Colonic mucosa (tissue), 4 donors: Measurements from ENCODE around the gene VASH2. TPM values are rescaled to one million over a fixed set of nuclear protein-coding genes. Genes with fewer than 3 reads are reported as not detected.
"Not testable (repeated sequence)": the region's sequence is repeated elsewhere in the genome, so short reads cannot be mapped to it uniquely, and the experiment has no call there.

Experiments used
- DNase-seq: peaks from one replicate; pipeline ENCODE4 v3.0.0-alpha.2; 2020
- H3K27ac ChIP-seq: fragments of 200-600 bp; one replicate; pipeline ENCODE4 v1.8.0; 2021
- H3K27me3 ChIP-seq: fragments of 200-600 bp; one replicate; pipeline ENCODE4 v1.8.0; 2021
- H3K36me3 ChIP-seq: fragments of 200-600 bp; one replicate; pipeline ENCODE4 v1.8.0; 2021
- H3K4me1 ChIP-seq: fragments of 200-600 bp; one replicate; pipeline ENCODE4 v1.8.0; 2021; ENCODE audit warnings: mild to moderate bottlenecking
- H3K4me3 ChIP-seq: fragments of 200-600 bp; one replicate; pipeline ENCODE4 v1.8.0; 2021
- H3K9ac ChIP-seq, 2 donors: one replicate each; pipeline ENCODE4 v1.7.0; 2013; ENCODE audit warnings: control low read depth in 2 of 2, low read depth in 2 of 2, low read length in 2 of 2
- H3K9me3 ChIP-seq: fragments of 200-600 bp; one replicate; pipeline ENCODE4 v1.8.0; 2021
- intact Hi-C: fragments of 100-400 bp; cut with DNase I; formaldehyde crosslinking; loops from one replicate; pipeline ENCODE4 v1.14.1; 2022
- total RNA-seq, 2 donors: library from RNA; stranded (reverse); fragmentation: NEBNext Ultra II Directional in 1 of 2; extraction: Animal tissue kit (Norgen Biotek cat#: 25700) in 1 of 2; gene quantifications; one replicate each; pipeline ENCODE4 v1.2.1, GENCODE V29; 2021
- TF ChIP-seq, protein P1 (sequence below): fragments of 200-600 bp; IDR thresholded peaks from one replicate; pipeline ENCODE4 v1.8.0; 2022; ENCODE audit warnings: antibody characterized with exemption, mild to moderate bottlenecking
- donor health status: healthy.
- donor health status: DM: no; HTN: no; CAD: no.
- donor health status: DM: no; HTN: no; CAD: no.

Gene VASH2
- total RNA-seq, 2 donors from 2014 or later: 0.48 to 1.6 TPM

DNA sequence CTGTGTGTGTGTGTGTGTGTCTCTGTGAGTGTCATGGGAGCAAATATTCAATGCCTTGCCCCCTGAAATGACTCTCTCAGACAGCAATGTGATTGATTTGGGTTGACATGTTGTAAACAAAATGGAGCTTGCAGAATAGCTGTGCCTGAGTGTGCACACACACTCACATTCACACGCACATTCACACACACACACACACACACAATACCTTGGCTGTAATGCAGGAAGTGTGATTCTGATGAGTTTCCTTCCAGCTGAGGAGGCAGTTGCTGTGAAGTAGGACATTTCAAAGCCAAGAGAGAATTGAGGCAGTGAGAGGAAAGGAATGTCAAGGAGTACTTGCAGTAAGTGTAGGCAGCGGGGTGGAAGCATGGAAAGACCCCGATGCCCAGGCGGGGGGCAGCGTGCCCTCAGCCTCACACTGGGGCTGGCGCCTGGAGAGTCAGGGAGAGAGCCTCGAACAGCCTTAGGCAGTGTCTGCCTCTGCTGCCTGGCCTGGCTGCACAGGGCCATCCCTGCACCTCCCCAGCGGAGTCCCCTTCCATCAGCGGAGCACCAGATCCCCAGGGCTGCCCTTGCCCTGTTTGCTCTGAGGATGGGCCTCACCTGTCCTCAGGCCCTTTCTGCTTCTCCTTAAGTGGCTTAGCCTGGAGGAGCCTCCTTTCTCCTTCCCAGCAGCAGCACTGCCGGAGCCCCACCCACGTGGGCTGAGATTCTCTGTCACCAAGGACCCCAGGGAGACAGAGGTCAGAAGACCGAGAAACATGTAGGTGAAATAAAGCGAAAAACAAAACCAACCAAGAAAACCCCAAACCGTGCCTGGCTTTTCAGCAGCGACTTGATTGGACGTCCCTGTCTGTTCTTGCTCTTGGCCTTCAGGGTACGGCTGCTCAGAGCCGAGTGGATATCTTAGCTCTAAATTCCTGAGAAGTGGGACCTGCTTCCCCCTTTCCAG, 9.2 kb downstream of the VASH2 start:
- TF ChIP-seq, protein P1, sequence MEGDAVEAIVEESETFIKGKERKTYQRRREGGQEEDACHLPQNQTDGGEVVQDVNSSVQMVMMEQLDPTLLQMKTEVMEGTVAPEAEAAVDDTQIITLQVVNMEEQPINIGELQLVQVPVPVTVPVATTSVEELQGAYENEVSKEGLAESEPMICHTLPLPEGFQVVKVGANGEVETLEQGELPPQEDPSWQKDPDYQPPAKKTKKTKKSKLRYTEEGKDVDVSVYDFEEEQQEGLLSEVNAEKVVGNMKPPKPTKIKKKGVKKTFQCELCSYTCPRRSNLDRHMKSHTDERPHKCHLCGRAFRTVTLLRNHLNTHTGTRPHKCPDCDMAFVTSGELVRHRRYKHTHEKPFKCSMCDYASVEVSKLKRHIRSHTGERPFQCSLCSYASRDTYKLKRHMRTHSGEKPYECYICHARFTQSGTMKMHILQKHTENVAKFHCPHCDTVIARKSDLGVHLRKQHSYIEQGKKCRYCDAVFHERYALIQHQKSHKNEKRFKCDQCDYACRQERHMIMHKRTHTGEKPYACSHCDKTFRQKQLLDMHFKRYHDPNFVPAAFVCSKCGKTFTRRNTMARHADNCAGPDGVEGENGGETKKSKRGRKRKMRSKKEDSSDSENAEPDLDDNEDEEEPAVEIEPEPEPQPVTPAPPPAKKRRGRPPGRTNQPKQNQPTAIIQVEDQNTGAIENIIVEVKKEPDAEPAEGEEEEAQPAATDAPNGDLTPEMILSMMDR: no peak
- Histone ChIP-seq H3K9me3 (no peaks in the 10 kb centered on the region), H3K9ac (no peak overlapping the region), H3K27me3 (no peaks in the 10 kb centered on the region), H3K4me1 (no peaks in the 10 kb centered on the region), H3K36me3 (no peaks in the 10 kb centered on the region), H3K4me3 (no peak overlapping the region), H3K27ac (no peak overlapping the region)
- intact Hi-C loops: no loop called here
- DNase-seq: no peak

DNA sequence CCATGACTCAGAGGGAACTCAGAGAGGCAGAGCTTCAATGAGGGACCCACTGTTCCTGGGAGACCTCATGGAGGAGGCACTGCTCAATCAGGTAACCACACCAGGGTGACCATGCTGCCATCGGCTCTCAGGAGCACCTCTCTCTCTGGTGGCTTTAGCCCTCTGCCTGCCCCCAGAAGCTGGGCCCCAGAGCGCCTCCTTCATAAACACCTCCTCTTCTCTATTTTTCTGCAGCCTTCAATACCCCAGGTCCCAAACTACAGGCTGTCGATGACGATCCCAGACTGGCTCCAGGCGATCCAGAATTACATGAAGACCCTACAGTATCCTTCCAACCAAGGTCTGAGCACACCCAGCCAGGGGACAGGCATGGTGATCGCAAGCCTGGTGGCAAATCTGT, 10.6 kb downstream of the VASH2 start:
- Histone ChIP-seq H3K27ac (no peak overlapping the region), H3K27me3 (no peaks in the 10 kb centered on the region), H3K9me3 (no peaks in the 10 kb centered on the region), H3K9ac (no peak overlapping the region), H3K36me3 (no peaks in the 10 kb centered on the region), H3K4me1 (no peaks in the 10 kb centered on the region), H3K4me3 (no peak overlapping the region)
- intact Hi-C loops: no loop called here
- TF ChIP-seq, protein P1: no peak
- DNase-seq: no peak

DNA sequence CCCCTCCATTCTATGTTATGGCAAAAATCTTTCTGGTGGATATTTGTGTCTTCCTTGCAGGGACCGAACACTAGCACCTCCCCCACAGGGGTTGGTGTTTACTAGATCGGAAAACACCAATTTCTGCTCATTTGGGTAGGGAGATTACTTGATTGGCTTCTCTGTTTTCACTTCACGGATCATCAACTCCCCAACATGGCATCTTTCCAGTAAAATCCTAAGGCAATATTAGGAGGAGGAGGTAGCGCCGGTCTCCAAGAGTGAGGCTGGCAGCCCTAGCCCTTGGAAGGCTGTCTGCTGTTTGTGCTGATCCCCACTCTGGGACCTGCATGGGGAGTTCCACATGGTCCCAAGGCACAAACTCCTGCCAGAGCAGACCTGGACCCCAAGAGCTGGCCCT, 12.2 kb downstream of the VASH2 start:
- no peaks in the 10 kb centered on the region for H3K9me3 ChIP-seq
- H3K27me3 ChIP-seq: no peaks in the 10 kb centered on the region
- no peak overlapping the region for H3K4me3 ChIP-seq
- no peak overlapping the region for H3K9ac ChIP-seq
- no peak for DNase-seq
- no peak overlapping the region for H3K27ac ChIP-seq
- H3K36me3 ChIP-seq: no peaks in the 10 kb centered on the region
- intact Hi-C loops: no loop called here
- TF ChIP-seq, protein P1: no peak
- no peaks in the 10 kb centered on the region for H3K4me1 ChIP-seq

DNA sequence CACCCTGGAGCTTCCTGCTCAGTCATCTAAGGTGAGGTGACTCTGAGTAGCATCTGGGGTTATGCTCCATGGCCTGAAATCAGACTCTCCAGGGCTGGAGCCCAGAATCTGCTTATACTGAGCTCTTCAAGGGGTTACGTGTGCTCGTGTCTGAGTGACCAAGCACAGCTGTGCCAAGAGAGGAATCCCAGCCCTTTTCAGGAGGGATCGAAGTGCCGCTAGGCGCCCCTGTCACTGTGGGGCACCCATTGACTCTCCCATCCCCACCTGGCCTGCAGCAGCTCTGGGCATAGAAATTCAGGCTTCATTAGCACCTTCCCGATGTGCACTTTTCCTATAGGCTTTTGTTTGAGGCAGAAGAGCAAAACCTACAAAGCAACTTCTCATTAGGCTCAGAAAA, 13.8 kb downstream of the VASH2 start:
- DNase-seq: no peak

DNA sequence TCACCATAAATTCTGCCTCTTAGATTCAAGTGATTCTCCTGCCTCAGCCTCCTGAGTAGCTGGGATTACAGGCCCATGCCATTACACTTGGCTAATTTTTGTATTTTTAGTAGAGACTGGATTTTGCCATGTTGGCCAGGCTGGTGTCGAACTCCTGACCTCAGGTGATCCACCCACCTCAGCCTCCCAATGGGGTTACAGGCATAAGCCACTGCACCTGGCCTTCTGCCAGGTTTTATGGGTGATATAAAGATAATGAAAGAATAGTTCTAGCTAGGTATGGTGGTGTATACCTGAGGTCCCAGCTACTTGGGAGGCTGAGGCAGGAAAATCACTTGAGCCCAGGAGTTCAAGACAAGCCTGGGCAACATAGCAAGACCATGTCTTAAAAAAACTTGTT, 14.7 kb downstream of the VASH2 start:
- intact Hi-C loops, H3K9me3 ChIP-seq, H3K4me3 ChIP-seq: not testable (repeated sequence)

More for the DNA sequence above, 13.8 kb downstream of the VASH2 start:
- TF ChIP-seq, protein P1: no peak
- intact Hi-C loops: no loop called here
- no peak overlapping the region for H3K4me3 ChIP-seq
- H3K4me1 ChIP-seq: no peaks in the 10 kb centered on the region
- H3K9me3 ChIP-seq: no peaks in the 10 kb centered on the region
- no peak overlapping the region for H3K27ac ChIP-seq
- H3K9ac ChIP-seq: no peak overlapping the region
- H3K36me3 ChIP-seq: no peaks in the 10 kb centered on the region
- no peaks in the 10 kb centered on the region for H3K27me3 ChIP-seq

DNA sequence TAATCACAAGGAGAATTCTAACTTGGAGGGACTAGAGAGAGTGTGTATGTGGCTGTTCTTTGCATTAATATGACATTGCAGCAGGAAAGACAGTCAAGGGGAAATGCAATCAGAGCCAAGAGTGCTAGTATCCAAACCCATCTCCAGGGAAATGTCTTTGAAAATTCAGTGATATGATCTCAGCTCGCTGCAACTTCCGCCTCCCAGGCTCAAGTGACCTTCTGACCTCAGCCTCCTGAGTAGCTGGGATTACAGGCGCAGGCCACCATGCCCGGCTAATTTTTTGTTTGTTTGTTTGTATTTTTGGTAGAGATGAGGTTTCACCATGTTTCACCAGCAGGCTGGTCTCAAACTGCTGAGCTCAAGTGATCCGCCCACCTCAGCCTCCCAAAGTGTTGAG, 16.3 kb downstream of the VASH2 start:
- no peaks in the 10 kb centered on the region for H3K4me1 ChIP-seq
- no peaks in the 10 kb centered on the region for H3K36me3 ChIP-seq
- H3K9me3 ChIP-seq: no peaks in the 10 kb centered on the region
- H3K27ac ChIP-seq: no peak overlapping the region
- intact Hi-C loops: no loop called here
- H3K27me3 ChIP-seq: no peaks in the 10 kb centered on the region
- no peak overlapping the region for H3K9ac ChIP-seq
- TF ChIP-seq, protein P1: no peak
- H3K4me3 ChIP-seq: no peak overlapping the region
- DNase-seq: no peak

More for the DNA sequence above, 14.7 kb downstream of the VASH2 start:
- H3K36me3 ChIP-seq, H3K9ac ChIP-seq, H3K27me3 ChIP-seq, H3K4me1 ChIP-seq, H3K27ac ChIP-seq: not testable (repeated sequence)
- DNase-seq: peak; percentile 24
